Fibroblast of the aortic adventitia (primary cell): Measurements from ENCODE around the gene CA6. TPM values are rescaled to one million over a fixed set of nuclear protein-coding genes. Genes with fewer than 3 reads are reported as not detected.

Experiments
- DNase-seq: peaks from one replicate; pipeline ENCODE4 v3.0.0-alpha.2; 2010; ENCODE audit warnings: low read depth
- H3K4me3 ChIP-seq: 2 replicates; pipeline ENCODE4 v1.5.1; 2011; ENCODE audit warnings: low read depth, mild to moderate bottlenecking, control low read depth, low read length, moderate library complexity
- CTCF ChIP-seq: IDR thresholded peaks from 2 replicates; pipeline ENCODE4 v1.5.1; 2011; ENCODE audit warnings: mild to moderate bottlenecking, low read length, control low read depth, inconsistent platforms; ENCODE audit not compliant: insufficient read depth
- total RNA-seq: library from RNA; depleted of rRNA; stranded (reverse); fragments of >200 nt; gene quantifications from 2 replicates; pipeline ENCODE4 v1.2.3, GENCODE V29; 2012; ENCODE audit warnings: low replicate concordance

CA6 gene
- total RNA-seq, 1 donor: not detected

- no peak overlapping the region for H3K4me3 ChIP-seq
- TF ChIP-seq CTCF: no peak
- peak; percentile 76 for DNase-seq
These were observed 40.0 kb upstream of the CA6 start for GRCh38 chr1:8905582-8906191.

DNA sequence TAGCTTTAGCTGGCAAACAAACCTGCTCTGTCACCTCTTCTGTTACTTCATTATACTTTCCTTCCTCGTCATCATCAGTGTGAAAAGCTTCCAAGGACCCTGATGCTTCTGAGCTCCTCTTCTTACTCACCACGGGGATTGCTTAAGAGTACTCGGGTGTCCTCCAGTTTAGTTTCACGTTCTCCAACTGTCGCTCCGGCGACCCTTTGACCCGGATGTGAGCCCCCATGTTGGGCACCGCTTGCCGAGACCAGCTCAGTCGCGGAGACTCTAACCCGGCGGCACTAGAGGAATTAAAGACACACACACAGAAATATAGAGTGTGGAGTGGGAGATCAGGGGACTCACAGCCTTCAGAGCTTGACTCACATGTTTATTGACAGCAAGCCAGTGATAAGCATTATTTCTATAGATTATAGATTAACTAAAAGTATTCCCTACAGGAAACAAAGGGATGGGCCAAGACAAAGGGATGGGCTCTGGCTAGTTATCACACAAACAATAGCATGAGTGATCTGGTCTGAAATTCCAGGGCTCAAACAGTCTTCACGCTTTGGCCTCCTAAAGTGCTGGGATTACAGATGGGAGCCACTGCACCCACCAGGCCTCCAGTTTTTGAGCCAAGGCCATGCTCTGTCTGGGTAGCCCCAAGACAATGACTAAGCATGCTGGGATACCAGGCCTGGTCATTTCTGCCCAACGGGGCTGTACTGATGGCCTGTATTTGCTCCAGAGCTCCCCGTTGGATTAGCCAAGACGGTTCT lies 37.1 kb upstream of the CA6 start:
- no peak for TF ChIP-seq CTCF
- DNase-seq: no peak
- no peak overlapping the region for H3K4me3 ChIP-seq

GRCh38 chr1:8910331-8910730 lies 35.3 kb upstream of the CA6 start:
- H3K4me3 ChIP-seq: no peak overlapping the region
- no peak for TF ChIP-seq CTCF
- DNase-seq: no peak

GRCh38 chr1:8910914-8911313 lies 34.8 kb upstream of the CA6 start:
- TF ChIP-seq CTCF: no peak
- H3K4me3 ChIP-seq: no peak overlapping the region
- DNase-seq: no peak

DNA sequence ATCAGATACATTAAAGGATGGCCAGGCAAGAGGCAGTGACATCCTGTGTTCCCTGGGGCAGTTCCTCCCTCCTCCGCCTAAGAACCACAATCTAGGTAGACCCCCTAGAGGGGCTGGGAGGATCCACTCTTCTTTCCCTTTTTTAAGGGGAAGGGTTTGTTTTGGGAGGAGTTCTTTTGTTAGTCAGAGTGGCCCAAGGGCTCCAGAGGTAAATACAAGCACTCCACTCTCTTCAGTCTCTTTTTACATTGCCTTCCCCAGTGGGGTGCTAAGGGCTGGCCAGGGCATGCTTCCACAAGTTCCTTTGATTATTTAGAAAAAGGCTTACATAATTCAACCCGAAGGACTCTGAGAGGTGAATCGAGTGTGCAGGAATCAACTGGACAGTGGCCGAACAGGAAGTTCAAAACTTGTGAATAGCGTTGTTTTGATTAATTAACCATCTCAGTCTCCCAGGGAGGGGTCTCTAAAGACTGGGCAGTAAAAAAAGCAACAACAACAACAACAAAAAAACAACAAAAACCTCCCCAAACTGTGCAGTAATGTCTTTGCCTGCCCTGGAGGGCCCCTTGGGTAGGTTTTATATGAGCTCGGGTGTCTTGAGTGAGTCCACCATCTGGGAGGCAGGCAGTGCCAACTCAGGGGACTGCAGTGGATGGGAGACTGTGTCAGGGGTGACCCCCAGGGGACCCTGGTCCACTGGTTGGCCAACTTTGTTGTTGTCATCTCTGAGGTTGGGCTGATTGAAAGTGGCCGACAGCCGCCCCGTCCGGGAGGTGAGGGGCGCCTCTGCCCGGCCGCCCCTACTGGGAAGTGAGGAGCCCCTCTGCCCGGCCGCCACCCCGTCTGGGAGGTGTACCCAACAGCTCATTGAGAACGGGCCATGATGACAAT lies 34.0 kb upstream of the CA6 start:
- H3K4me3 ChIP-seq: no peak overlapping the region
- TF ChIP-seq CTCF: no peak
- no peak for DNase-seq

- TF ChIP-seq CTCF: no peak
- H3K4me3 ChIP-seq: no peak overlapping the region
- DNase-seq: no peak
These were observed 32.2 kb upstream of the CA6 start for GRCh38 chr1:8913457-8913856.
